Vagina (tissue), 2 donors: Measurements from ENCODE around the gene TMC1. TPM values are rescaled to one million over a fixed set of nuclear protein-coding genes. Genes with fewer than 3 reads are reported as not detected.

Experiments used
- DNase-seq, 2 donors: peaks; one replicate each; pipeline ENCODE4 v3.0.0-alpha.2; 2017; ENCODE audit errors: extremely low spot score in 2 of 2
- H3K27ac ChIP-seq: fragments of 200-600 bp; sonication (generic); one replicate; pipeline ENCODE4 v1.5.1; 2019
- H3K27me3 ChIP-seq: fragments of 200-600 bp; sonication (generic); one replicate; pipeline ENCODE4 v1.5.1; 2019
- H3K36me3 ChIP-seq, 2 donors: fragments of 200-600 bp; sonication (generic); one replicate each; pipeline ENCODE4 v1.5.1; 2017 to 2019
- H3K4me1 ChIP-seq: fragments of 200-600 bp; sonication (generic); one replicate; pipeline ENCODE4 v1.5.1; 2019
- H3K4me3 ChIP-seq, 2 donors: fragments of 200-600 bp; sonication (generic); 1 replicate in 1 of 2; 2 replicates in 1 of 2; pipeline ENCODE4 v1.5.1; 2016 to 2019
- H3K9me3 ChIP-seq: fragments of 200-600 bp; sonication (generic); one replicate; pipeline ENCODE4 v1.5.1; 2019
- POLR2A ChIP-seq, 2 donors: fragments of 450-650 bp; IDR thresholded peaks; one replicate each; pipeline ENCODE4 v1.6.1; 2017; ENCODE audit warnings: antibody characterized with exemption in 2 of 2, mild to moderate bottlenecking in 2 of 2, moderate library complexity in 2 of 2
- POLR2AphosphoS5 ChIP-seq, 2 donors: sonication (generic); formaldehyde crosslinking; IDR thresholded peaks; one replicate each; pipeline ENCODE4 v1.9.0; 2017; ENCODE audit warnings: antibody characterized with exemption in 2 of 2, mild to moderate bottlenecking in 2 of 2, low read depth in 1 of 2; ENCODE audit not compliant: insufficient read depth in 1 of 2
- intact Hi-C: fragments of 100-400 bp; cut with DNase I; formaldehyde crosslinking; loops from one replicate; pipeline ENCODE4 v1.15.1; 2023
- total RNA-seq: library from RNA; depleted of rRNA; stranded (reverse); fragments of >200 nt; gene quantifications from one replicate; pipeline ENCODE4 v1.2.3, GENCODE V29; 2016
- TF ChIP-seq, protein P1 (sequence below), 3 experiments: fragments of 450-650 bp in 2 of 3; fragments of 200-600 bp in 1 of 3; sonication (generic) in 1 of 3; IDR thresholded peaks; one replicate each; pipeline ENCODE4 v1.5.1; 2017 to 2019; ENCODE audit warnings: antibody characterized with exemption in 3 of 3, mild to moderate bottlenecking in 2 of 3, moderate library complexity in 2 of 3

Gene TMC1
- total RNA-seq, 1 donor from 2014 or later: not detected

DNA sequence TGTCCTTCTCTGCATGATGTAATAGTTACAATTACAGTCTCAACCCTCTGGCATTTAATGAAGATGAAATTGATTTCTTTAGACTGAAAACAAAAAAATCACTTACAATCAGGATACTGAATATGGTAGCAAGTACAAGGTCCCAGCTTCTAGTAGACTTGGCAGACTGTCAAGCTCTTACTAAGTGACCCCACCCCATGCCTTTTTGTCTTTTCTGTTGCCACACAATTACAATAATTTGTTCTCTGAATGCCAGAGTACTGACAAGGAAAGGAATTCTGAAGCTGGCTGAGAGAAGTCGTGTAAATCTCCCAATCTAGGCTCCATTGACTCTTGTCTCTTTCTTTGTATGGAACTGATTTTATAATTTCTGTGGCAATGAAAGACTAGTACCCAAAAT lies 154.2 kb downstream of the TMC1 start:
- Histone ChIP-seq H3K27ac (no peak overlapping the region), H3K4me1 (no peaks in the 10 kb centered on the region), H3K9me3 (no peaks in the 10 kb centered on the region), H3K27me3 (no peaks in the 10 kb centered on the region), H3K4me3 (no peak overlapping the region), H3K36me3 (no peaks in the 10 kb centered on the region)
- intact Hi-C loops: no loop called here
- no peak for DNase-seq
- TF ChIP-seq, protein P1, sequence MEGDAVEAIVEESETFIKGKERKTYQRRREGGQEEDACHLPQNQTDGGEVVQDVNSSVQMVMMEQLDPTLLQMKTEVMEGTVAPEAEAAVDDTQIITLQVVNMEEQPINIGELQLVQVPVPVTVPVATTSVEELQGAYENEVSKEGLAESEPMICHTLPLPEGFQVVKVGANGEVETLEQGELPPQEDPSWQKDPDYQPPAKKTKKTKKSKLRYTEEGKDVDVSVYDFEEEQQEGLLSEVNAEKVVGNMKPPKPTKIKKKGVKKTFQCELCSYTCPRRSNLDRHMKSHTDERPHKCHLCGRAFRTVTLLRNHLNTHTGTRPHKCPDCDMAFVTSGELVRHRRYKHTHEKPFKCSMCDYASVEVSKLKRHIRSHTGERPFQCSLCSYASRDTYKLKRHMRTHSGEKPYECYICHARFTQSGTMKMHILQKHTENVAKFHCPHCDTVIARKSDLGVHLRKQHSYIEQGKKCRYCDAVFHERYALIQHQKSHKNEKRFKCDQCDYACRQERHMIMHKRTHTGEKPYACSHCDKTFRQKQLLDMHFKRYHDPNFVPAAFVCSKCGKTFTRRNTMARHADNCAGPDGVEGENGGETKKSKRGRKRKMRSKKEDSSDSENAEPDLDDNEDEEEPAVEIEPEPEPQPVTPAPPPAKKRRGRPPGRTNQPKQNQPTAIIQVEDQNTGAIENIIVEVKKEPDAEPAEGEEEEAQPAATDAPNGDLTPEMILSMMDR (IDR thresholded peaks at IDR 0.05): no peak
- TF ChIP-seq POLR2AphosphoS5 (IDR thresholded peaks at IDR 0.05; ENCODE audit: insufficient read depth in 1 of 2, low read depth in 1 of 2) (no peak), POLR2A (IDR thresholded peaks at IDR 0.05) (no peak)

DNA sequence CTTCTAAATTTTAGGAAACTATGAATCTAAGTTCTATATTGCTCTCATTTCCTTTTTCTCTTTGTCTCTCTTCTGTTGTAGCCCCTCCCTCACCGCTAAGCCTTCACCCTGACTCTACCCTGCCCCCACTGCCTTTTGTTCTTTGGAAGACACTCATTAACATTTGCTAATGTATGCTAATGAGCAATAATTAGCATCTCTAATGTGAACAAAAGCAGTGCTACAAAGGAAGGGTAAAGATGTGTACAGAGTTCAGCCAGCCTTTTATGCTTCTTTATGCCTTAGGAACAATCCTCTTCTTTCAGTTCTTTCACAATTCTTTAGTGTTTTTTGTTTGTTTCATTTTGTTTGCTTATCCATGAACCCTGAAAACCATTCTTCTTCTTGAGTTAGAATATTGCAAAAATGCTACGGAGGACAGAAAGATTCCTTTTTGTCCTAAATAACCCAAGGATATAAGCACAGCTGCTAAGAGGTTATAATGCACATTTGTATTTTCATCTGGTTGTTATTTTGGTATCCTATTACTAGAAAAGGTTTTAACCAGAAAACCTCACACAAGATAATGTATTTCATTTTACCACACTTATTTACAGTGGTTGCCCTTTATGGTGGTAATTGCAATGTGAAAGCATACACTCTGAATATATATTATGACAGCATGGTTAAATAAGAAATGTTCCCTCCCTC lies 159.3 kb downstream of the TMC1 start:
- no peak overlapping the region for H3K4me3 ChIP-seq
- H3K36me3 ChIP-seq: no peaks in the 10 kb centered on the region
- no peak overlapping the region for H3K27ac ChIP-seq
- no peaks in the 10 kb centered on the region for H3K4me1 ChIP-seq
- intact Hi-C loops: no loop called here
- H3K9me3 ChIP-seq: no peaks in the 10 kb centered on the region
- H3K27me3 ChIP-seq: no peaks in the 10 kb centered on the region
- DNase-seq: no peak
- TF ChIP-seq POLR2AphosphoS5 (IDR thresholded peaks at IDR 0.05; ENCODE audit: insufficient read depth in 1 of 2, low read depth in 1 of 2) (no peak), POLR2A (IDR thresholded peaks at IDR 0.05) (no peak)
- TF ChIP-seq, protein P1 (IDR thresholded peaks at IDR 0.05): no peak

DNA sequence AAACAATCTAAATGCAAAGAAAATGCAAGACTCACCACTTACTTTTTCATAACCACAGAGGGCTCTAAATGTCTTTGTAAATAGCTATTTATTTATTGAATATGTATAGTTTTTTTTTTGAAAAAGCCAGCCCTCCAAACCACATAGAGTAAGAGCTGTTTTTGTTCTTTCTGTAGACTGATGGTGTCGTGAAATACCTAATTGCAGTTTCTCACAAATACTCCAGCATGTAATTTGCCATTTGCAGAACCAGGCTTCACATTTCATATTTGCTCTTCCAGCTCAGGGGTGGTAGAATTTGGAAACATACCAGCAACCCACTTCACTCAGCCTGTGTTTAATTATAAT lies 159.8 kb downstream of the TMC1 start:
- Histone ChIP-seq H3K4me3 (no peak overlapping the region), H3K4me1 (no peaks in the 10 kb centered on the region), H3K27me3 (no peaks in the 10 kb centered on the region), H3K36me3 (no peaks in the 10 kb centered on the region), H3K9me3 (no peaks in the 10 kb centered on the region), H3K27ac (no peak overlapping the region)
- TF ChIP-seq POLR2AphosphoS5 (IDR thresholded peaks at IDR 0.05; ENCODE audit: insufficient read depth in 1 of 2, low read depth in 1 of 2) (no peak), POLR2A (IDR thresholded peaks at IDR 0.05) (no peak)
- TF ChIP-seq, protein P1 (IDR thresholded peaks at IDR 0.05): no peak
- intact Hi-C loops: no loop called here
- DNase-seq: no peak

DNA sequence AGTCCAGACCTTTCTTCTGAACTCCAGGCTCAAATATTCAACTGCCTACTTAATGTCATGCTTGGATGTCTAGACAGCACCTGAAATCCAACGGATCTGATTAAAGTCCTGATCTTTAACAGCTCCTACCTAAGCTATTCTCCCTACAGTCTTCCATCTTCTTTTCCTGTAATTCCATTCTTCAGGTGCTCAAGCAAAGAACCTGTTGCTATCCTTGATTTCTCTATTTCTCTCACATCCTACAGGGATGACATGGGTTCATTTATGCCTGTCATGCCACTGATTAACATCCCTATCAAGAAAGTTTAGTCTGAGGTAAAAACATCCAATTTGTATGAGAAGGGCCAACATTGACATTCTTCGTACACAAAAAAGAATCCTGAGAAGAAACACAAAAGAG lies 163.2 kb downstream of the TMC1 start:
- intact Hi-C loops: no loop called here
- H3K27ac ChIP-seq: no peak overlapping the region
- H3K4me3 ChIP-seq: no peak overlapping the region
- no peaks in the 10 kb centered on the region for H3K9me3 ChIP-seq
- DNase-seq: no peak
- no peaks in the 10 kb centered on the region for H3K36me3 ChIP-seq
- H3K27me3 ChIP-seq: no peaks in the 10 kb centered on the region
- TF ChIP-seq POLR2A (IDR thresholded peaks at IDR 0.05) (no peak), POLR2AphosphoS5 (IDR thresholded peaks at IDR 0.05; ENCODE audit: insufficient read depth in 1 of 2, low read depth in 1 of 2) (no peak)
- TF ChIP-seq, protein P1 (IDR thresholded peaks at IDR 0.05): no peak
- no peaks in the 10 kb centered on the region for H3K4me1 ChIP-seq

DNA sequence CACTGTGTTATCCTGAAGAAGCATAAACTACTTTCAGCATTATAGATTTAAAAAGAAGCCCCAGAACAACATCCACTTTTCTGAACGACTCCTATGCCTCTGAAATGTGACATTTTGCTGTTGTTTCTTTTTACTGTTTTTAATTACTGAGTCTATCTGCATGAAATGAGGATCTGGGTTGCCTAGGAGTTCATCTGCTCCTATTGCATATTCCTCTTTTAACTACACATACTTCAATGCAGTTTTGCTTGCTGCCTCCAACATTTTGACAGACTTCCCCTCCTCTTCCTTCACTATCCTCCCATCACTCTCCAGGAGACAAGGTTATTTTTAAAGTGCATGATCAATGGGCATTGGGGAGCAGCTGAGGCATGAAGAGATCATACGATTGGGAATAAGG lies 164.5 kb downstream of the TMC1 start:
- intact Hi-C loops: no loop called here
- Histone ChIP-seq H3K4me1 (no peaks in the 10 kb centered on the region), H3K27me3 (no peaks in the 10 kb centered on the region), H3K9me3 (no peaks in the 10 kb centered on the region), H3K4me3 (no peak overlapping the region), H3K27ac (no peak overlapping the region), H3K36me3 (no peaks in the 10 kb centered on the region)
- no peak for DNase-seq
- TF ChIP-seq, protein P1 (IDR thresholded peaks at IDR 0.05): no peak
- no peak for TF ChIP-seq POLR2AphosphoS5 (IDR thresholded peaks at IDR 0.05; ENCODE audit: insufficient read depth in 1 of 2, low read depth in 1 of 2)
- TF ChIP-seq POLR2A (IDR thresholded peaks at IDR 0.05): no peak
